ENCODE data around the gene CCDC126.
A peak's percentile ranks its signal among the peaks of the same experiment; 100 is the strongest.

- TF ChIP-seq CTCF (IDR thresholded peaks at IDR 0.05) (peak; percentile 72 to 86 (median 76)), POLR2A (IDR thresholded peaks at IDR 0.05) (no peak)
Measured at GRCh38 chr7:23570592-23571200, 26.5 kb upstream of the CCDC126 start.
